ENCODE data around the gene RPN1.

The RPN1 gene

GRCh38 chr3:128575777-128576176 is 74.8 kb downstream of the RPN1 start:
- Mint-ChIP-seq H3K36me3 (ENCODE audit: insufficient read depth) (no peaks in the 10 kb centered on the region), H3K27ac (no peak overlapping the region), H3K27me3 (peaks cover 27 to 70% of the 10 kb centered on the region in 2 donors), H3K4me1 (ENCODE audit: low read depth in 2 of 2) (peaks cover 13 to 14% of the 10 kb centered on the region in 2 donors), H3K4me3 (no peak overlapping the region), H3K9me3 (no peaks in the 10 kb centered on the region)
- no peak for DNase-seq
- no peak for ATAC-seq (replicated peaks)

- H3K9me3 Mint-ChIP-seq, result no peaks in the 10 kb centered on the region
- H3K4me1 Mint-ChIP-seq (ENCODE audit: low read depth in 2 of 2), result peaks cover 13 to 14% of the 10 kb centered on the region in 2 donors
- peak overlapping the region in 1 of 2 donors; percentile 49 for H3K4me3 Mint-ChIP-seq
- ATAC-seq (replicated peaks) (no peak), DNase-seq (no peak)
- H3K27me3 Mint-ChIP-seq, result peaks cover 34 to 70% of the 10 kb centered on the region in 2 donors
- H3K27ac Mint-ChIP-seq, result peak overlapping the region; percentile 52 to 86
- H3K36me3 Mint-ChIP-seq (ENCODE audit: insufficient read depth), result no peaks in the 10 kb centered on the region
These were observed 76.9 kb downstream of the RPN1 start for GRCh38 chr3:128573707-128574162.

DNA sequence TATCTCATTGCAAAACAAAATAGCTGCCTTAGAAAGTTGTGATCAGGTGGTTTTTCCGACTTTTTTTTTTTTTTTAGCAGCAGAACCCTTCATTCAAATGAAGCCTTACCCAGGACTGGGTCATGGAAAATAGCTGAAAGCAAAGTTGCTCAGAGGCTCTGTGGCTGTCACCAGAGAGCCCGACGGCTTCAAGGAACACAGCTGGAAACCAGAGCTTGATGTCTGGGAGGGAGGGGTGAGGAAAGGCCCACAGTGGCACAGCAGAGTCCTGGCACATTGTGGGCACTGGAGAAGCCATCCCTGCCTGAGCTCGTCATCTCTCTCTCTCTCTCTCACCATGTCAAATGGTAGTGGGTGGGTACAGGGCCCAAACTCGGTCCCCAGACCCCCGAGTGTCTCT is 77.5 kb downstream of the RPN1 start:
- ATAC-seq (replicated peaks), result no peak
- H3K4me1 Mint-ChIP-seq (ENCODE audit: low read depth in 2 of 2), result peaks cover 13 to 14% of the 10 kb centered on the region in 2 donors
- H3K4me3 Mint-ChIP-seq, result peak overlapping the region; percentile 4 to 49
- H3K9me3 Mint-ChIP-seq, result no peaks in the 10 kb centered on the region
- peak overlapping the region; percentile 52 to 86 for H3K27ac Mint-ChIP-seq
- DNase-seq, result no peak
- no peaks in the 10 kb centered on the region for H3K36me3 Mint-ChIP-seq (ENCODE audit: insufficient read depth)
- H3K27me3 Mint-ChIP-seq, result peaks cover 34 to 70% of the 10 kb centered on the region in 2 donors

GRCh38 chr3:128572644-128573105 is 77.9 kb downstream of the RPN1 start:
- Mint-ChIP-seq H3K4me1 (ENCODE audit: low read depth in 2 of 2) (peaks cover 13 to 14% of the 10 kb centered on the region in 2 donors), H3K9me3 (no peaks in the 10 kb centered on the region), H3K27me3 (peaks cover 34 to 66% of the 10 kb centered on the region in 2 donors), H3K36me3 (ENCODE audit: insufficient read depth) (no peaks in the 10 kb centered on the region), H3K4me3 (peak overlapping the region; percentile 4 to 21), H3K27ac (peak overlapping the region; percentile 52 to 86)
- ATAC-seq (replicated peaks) (peak; percentile 80), DNase-seq (peak in 2 of 3 experiments; percentile 3 to 12)

GRCh38 chr3:128572013-128572412 is 78.6 kb downstream of the RPN1 start:
- no peak overlapping the region for H3K27ac Mint-ChIP-seq
- ATAC-seq (replicated peaks) (no peak), DNase-seq (no peak)
- H3K4me1 Mint-ChIP-seq (ENCODE audit: low read depth in 2 of 2), result peaks cover 13 to 14% of the 10 kb centered on the region in 2 donors
- H3K27me3 Mint-ChIP-seq, result peaks cover 34 to 61% of the 10 kb centered on the region in 2 donors
- H3K9me3 Mint-ChIP-seq, result no peaks in the 10 kb centered on the region
- H3K4me3 Mint-ChIP-seq, result no peak overlapping the region
- no peaks in the 10 kb centered on the region for H3K36me3 Mint-ChIP-seq (ENCODE audit: insufficient read depth)
